ENCODE results near the gene HMCES. TPM values are rescaled to one million over a fixed set of nuclear protein-coding genes. Genes with fewer than 3 reads are reported as not detected.
"Not testable (repeated sequence)": the region's sequence is repeated elsewhere in the genome, so short reads cannot be mapped to it uniquely, and the experiment has no call there.

Gene HMCES
- polyA plus RNA-seq, 1 donor: 32.0 TPM

- no peak overlapping the region for H3K27ac ChIP-seq (ENCODE audit: low read length)
- peaks cover 7% of the 10 kb centered on the region for H3K4me1 ChIP-seq (ENCODE audit: control insufficient read depth, insufficient read depth, low read length)
- WGBS (ENCODE audit: insufficient coverage, low lambda C conversion rate): no CpG with 5 or more reads among the region's 12 CpGs
- no peaks in the 10 kb centered on the region for H3K9me3 ChIP-seq (ENCODE audit: control insufficient read depth, low read depth, low read length)
- peaks cover 6% of the 10 kb centered on the region for H3K27me3 ChIP-seq (ENCODE audit: control insufficient read depth, insufficient read depth, low read length)
- H3K4me3 ChIP-seq (ENCODE audit: low read length): no peak overlapping the region
- peak; percentile 29 to 69 for DNase-seq
- no peaks in the 10 kb centered on the region for H3K36me3 ChIP-seq (ENCODE audit: control insufficient read depth, insufficient read depth, low read length)
Measured at GRCh38 chr3:129346695-129347457, 68.2 kb downstream of the HMCES start.

- Histone ChIP-seq H3K9me3 (ENCODE audit: control insufficient read depth, low read depth, low read length) (no peaks in the 10 kb centered on the region), H3K36me3 (ENCODE audit: control insufficient read depth, insufficient read depth, low read length) (no peaks in the 10 kb centered on the region), H3K4me3 (ENCODE audit: low read length) (no peak overlapping the region), H3K27me3 (ENCODE audit: control insufficient read depth, insufficient read depth, low read length) (peaks cover 6% of the 10 kb centered on the region), H3K4me1 (ENCODE audit: control insufficient read depth, insufficient read depth, low read length) (peaks cover 7% of the 10 kb centered on the region), H3K27ac (ENCODE audit: low read length) (no peak overlapping the region)
- no CpG with 5 or more reads among the region's 8 CpGs for WGBS (ENCODE audit: insufficient coverage, low lambda C conversion rate)
- DNase-seq: no peak
Measured at GRCh38 chr3:129347458-129347845, 68.8 kb downstream of the HMCES start.

GRCh38 chr3:129348734-129349133 lies 70.1 kb downstream of the HMCES start:
- Histone ChIP-seq H3K4me1 (ENCODE audit: control insufficient read depth, insufficient read depth, low read length) (peaks cover 5% of the 10 kb centered on the region), H3K4me3 (ENCODE audit: low read length) (no peak overlapping the region), H3K9me3 (ENCODE audit: control insufficient read depth, low read depth, low read length) (no peaks in the 10 kb centered on the region), H3K27ac (ENCODE audit: low read length) (no peak overlapping the region), H3K27me3 (ENCODE audit: control insufficient read depth, insufficient read depth, low read length) (peaks cover 6% of the 10 kb centered on the region), H3K36me3 (ENCODE audit: control insufficient read depth, insufficient read depth, low read length) (no peaks in the 10 kb centered on the region)
- no CpG with 5 or more reads among the region's 3 CpGs for WGBS (ENCODE audit: insufficient coverage, low lambda C conversion rate)
- no peak for DNase-seq

- not testable (repeated sequence) for H3K27ac ChIP-seq (ENCODE audit: low read length); H3K9me3 ChIP-seq (ENCODE audit: control insufficient read depth, low read depth, low read length); H3K27me3 ChIP-seq (ENCODE audit: control insufficient read depth, insufficient read depth, low read length); DNase-seq; H3K4me3 ChIP-seq (ENCODE audit: low read length); H3K4me1 ChIP-seq (ENCODE audit: control insufficient read depth, insufficient read depth, low read length); H3K36me3 ChIP-seq (ENCODE audit: control insufficient read depth, insufficient read depth, low read length)
- WGBS (ENCODE audit: insufficient coverage, low lambda C conversion rate): no CpG with 5 or more reads among the region's 11 CpGs
Measured at GRCh38 chr3:129349169-129349568, 70.5 kb downstream of the HMCES start.

GRCh38 chr3:129349791-129350190 lies 71.1 kb downstream of the HMCES start:
- Histone ChIP-seq H3K9me3 (ENCODE audit: control insufficient read depth, low read depth, low read length) (no peaks in the 10 kb centered on the region), H3K36me3 (ENCODE audit: control insufficient read depth, insufficient read depth, low read length) (no peaks in the 10 kb centered on the region), H3K27me3 (ENCODE audit: control insufficient read depth, insufficient read depth, low read length) (peaks cover 3% of the 10 kb centered on the region), H3K4me3 (ENCODE audit: low read length) (no peak overlapping the region), H3K27ac (ENCODE audit: low read length) (no peak overlapping the region), H3K4me1 (ENCODE audit: control insufficient read depth, insufficient read depth, low read length) (peaks cover 4% of the 10 kb centered on the region)
- no peak for DNase-seq
- no CpG with 5 or more reads among the region's 10 CpGs for WGBS (ENCODE audit: insufficient coverage, low lambda C conversion rate)

- DNase-seq: no peak
- Histone ChIP-seq H3K4me3 (ENCODE audit: low read length) (no peak overlapping the region), H3K27me3 (ENCODE audit: control insufficient read depth, insufficient read depth, low read length) (no peaks in the 10 kb centered on the region), H3K9me3 (ENCODE audit: control insufficient read depth, low read depth, low read length) (no peaks in the 10 kb centered on the region), H3K36me3 (ENCODE audit: control insufficient read depth, insufficient read depth, low read length) (no peaks in the 10 kb centered on the region), H3K4me1 (ENCODE audit: control insufficient read depth, insufficient read depth, low read length) (peaks cover 4% of the 10 kb centered on the region), H3K27ac (ENCODE audit: low read length) (no peak overlapping the region)
- WGBS (ENCODE audit: insufficient coverage, low lambda C conversion rate): no CpG with 5 or more reads among the region's 8 CpGs
Measured at GRCh38 chr3:129352045-129352444, 73.4 kb downstream of the HMCES start.

GRCh38 chr3:129352650-129353588 lies 74.2 kb downstream of the HMCES start:
- H3K27ac ChIP-seq (ENCODE audit: low read length): no peak overlapping the region
- no peaks in the 10 kb centered on the region for H3K27me3 ChIP-seq (ENCODE audit: control insufficient read depth, insufficient read depth, low read length)
- no peaks in the 10 kb centered on the region for H3K4me1 ChIP-seq (ENCODE audit: control insufficient read depth, insufficient read depth, low read length)
- H3K4me3 ChIP-seq (ENCODE audit: low read length): no peak overlapping the region
- WGBS (ENCODE audit: insufficient coverage, low lambda C conversion rate): 100% methylated on average over 2 of the region's 14 CpGs
- H3K9me3 ChIP-seq (ENCODE audit: control insufficient read depth, low read depth, low read length): no peaks in the 10 kb centered on the region
- H3K36me3 ChIP-seq (ENCODE audit: control insufficient read depth, insufficient read depth, low read length): no peaks in the 10 kb centered on the region
- DNase-seq: no peak

- no CpG with 5 or more reads among the region's 5 CpGs for WGBS (ENCODE audit: insufficient coverage, low lambda C conversion rate)
- Histone ChIP-seq H3K4me1 (ENCODE audit: control insufficient read depth, insufficient read depth, low read length) (no peaks in the 10 kb centered on the region), H3K9me3 (ENCODE audit: control insufficient read depth, low read depth, low read length) (no peaks in the 10 kb centered on the region), H3K27me3 (ENCODE audit: control insufficient read depth, insufficient read depth, low read length) (no peaks in the 10 kb centered on the region), H3K36me3 (ENCODE audit: control insufficient read depth, insufficient read depth, low read length) (no peaks in the 10 kb centered on the region), H3K4me3 (ENCODE audit: low read length) (no peak overlapping the region), H3K27ac (ENCODE audit: low read length) (no peak overlapping the region)
- DNase-seq: no peak
Measured at GRCh38 chr3:129353589-129353941, 74.9 kb downstream of the HMCES start.

Other genes with a start within 250 kb of the HMCES start
- 0.18 TPM for gene GP9, start 218.1 kb upstream of the HMCES start, polyA plus RNA-seq
- 7.7 TPM for gene RAB43, start 157.1 kb upstream of the HMCES start, polyA plus RNA-seq
- gene ISY1, start 117.8 kb upstream of the HMCES start, polyA plus RNA-seq: 28.6 TPM
- gene CNBP, start 95.0 kb upstream of the HMCES start, polyA plus RNA-seq: 310 TPM
- 144 TPM for gene COPG1, start 29.3 kb upstream of the HMCES start, polyA plus RNA-seq
- 1.5 TPM for gene EFCAB12, start 149.8 kb downstream of the HMCES start, polyA plus RNA-seq
- 38.4 TPM for gene MBD4, start 161.1 kb downstream of the HMCES start, polyA plus RNA-seq
- 39.4 TPM for gene IFT122, start 161.4 kb downstream of the HMCES start, polyA plus RNA-seq
- gene RHO, start 249.8 kb downstream of the HMCES start, polyA plus RNA-seq: not detected